ENCODE results near the gene F3.
"Not testable (repeated sequence)": the region's sequence is repeated elsewhere in the genome, so short reads cannot be mapped to it uniquely, and the experiment has no call there.

The F3 gene

GRCh38 chr1:94541246-94542087 is at the start of gene F3:
Gene F3 (minus strand): TSS chr1:94541759. CDS start chr1:94541636, 123 bp downstream.
- peak in 3 of 4 experiments; percentile 6 to 40 (median 14) for DNase-seq

- no peak for DNase-seq
Measured at GRCh38 chr1:94590203-94591137, 48.9 kb upstream of the F3 start.

GRCh38 chr1:94589728-94590127 is 48.2 kb upstream of the F3 start:
- no peak for DNase-seq

GRCh38 chr1:94582565-94582964 is 41.0 kb upstream of the F3 start:
- DNase-seq, result no peak

- DNase-seq, result no peak
Measured at GRCh38 chr1:94580367-94581115, 39.0 kb upstream of the F3 start.

- no peak for DNase-seq
Measured at GRCh38 chr1:94579876-94580294, 38.3 kb upstream of the F3 start.

- no peak for DNase-seq
Measured at GRCh38 chr1:94578856-94579255, 37.3 kb upstream of the F3 start.

GRCh38 chr1:94573917-94574316 is 32.4 kb upstream of the F3 start:
- DNase-seq, result not testable (repeated sequence)

GRCh38 chr1:94572780-94573179 is 31.2 kb upstream of the F3 start:
- DNase-seq, result no peak

- DNase-seq, result not testable (repeated sequence)
Measured at GRCh38 chr1:94570965-94571364, 29.4 kb upstream of the F3 start.

- DNase-seq, result not testable (repeated sequence)
Measured at GRCh38 chr1:94568806-94569205, 27.2 kb upstream of the F3 start.

- DNase-seq, result not testable (repeated sequence)
Measured at GRCh38 chr1:94567975-94568607, 26.5 kb upstream of the F3 start.

- not testable (repeated sequence) for DNase-seq
Measured at GRCh38 chr1:94566436-94566835, 24.9 kb upstream of the F3 start.

- no peak for DNase-seq
Measured at GRCh38 chr1:94565901-94566300, 24.3 kb upstream of the F3 start.

- no peak for DNase-seq
Measured at GRCh38 chr1:94562519-94563260, 21.1 kb upstream of the F3 start.

GRCh38 chr1:94560333-94560732 is 18.8 kb upstream of the F3 start:
- no peak for DNase-seq

GRCh38 chr1:94559921-94560320 is 18.4 kb upstream of the F3 start:
- DNase-seq, result no peak

- no peak for DNase-seq
Measured at GRCh38 chr1:94555091-94555490, 13.5 kb upstream of the F3 start.

GRCh38 chr1:94554580-94554979 is 13.0 kb upstream of the F3 start:
- no peak for DNase-seq

GRCh38 chr1:94553931-94554330 is 12.4 kb upstream of the F3 start:
- no peak for DNase-seq

GRCh38 chr1:94553323-94553730 is 11.8 kb upstream of the F3 start:
- no peak for DNase-seq
